ENCODE measurements around the gene CAPN14.

The CAPN14 gene

DNA sequence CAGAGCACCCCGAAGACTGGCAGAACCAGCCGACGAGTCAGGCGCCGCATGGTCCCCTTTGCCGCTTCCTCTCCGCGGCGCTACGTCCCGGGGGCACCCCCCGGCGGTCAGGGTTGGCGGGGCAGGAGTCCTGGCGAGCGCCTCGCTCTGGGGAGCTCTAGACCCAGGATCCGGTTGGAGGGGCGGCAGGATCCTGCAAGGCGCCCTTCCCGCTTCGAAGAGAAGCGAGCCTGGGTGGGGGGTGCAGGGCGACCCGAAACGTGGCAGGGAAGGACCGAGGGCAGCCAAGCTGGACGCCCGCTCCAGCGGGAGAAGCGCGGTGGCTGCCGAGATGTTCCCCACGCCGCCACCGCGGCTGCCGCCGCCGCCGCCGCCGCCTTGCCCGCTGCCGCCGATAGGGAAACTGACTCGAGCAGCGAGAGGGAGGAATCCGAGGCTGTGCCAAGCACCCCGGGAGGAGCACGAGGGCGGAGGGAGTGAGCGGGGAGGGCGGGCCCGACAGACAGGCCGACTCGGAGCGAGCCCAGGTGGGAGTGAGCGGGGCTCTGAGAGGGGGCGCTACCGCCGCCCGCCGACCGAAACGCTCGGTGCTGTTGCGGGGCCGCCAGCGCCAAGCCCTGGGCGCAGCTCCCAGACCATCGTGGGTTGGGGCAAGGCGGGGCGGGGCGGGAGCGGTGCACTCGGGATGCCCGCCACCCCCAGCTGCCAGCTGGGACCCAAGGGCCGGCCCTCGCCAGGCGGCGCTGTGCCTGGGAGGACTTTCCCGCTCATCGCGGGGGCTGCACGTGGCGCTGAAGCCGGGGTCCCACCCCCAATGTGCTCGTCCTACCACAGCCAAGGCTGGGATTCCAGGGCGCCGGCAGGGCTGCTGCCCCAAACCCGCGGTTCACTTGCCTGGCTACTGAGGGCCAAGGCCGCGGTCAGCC lies 79.0 kb downstream of the CAPN14 start, which contains the start of gene GALNT14:
TSS of gene GALNT14 (minus strand) at position 404 of the 926 bp plus-strand sequence. CDS start at position 50, 354 bp downstream.
- peak; percentile 65 for DNase-seq

GRCh38 chr2:31137211-31138036 lies 79.9 kb downstream of the CAPN14 start:
- DNase-seq = peak; percentile 18

DNA sequence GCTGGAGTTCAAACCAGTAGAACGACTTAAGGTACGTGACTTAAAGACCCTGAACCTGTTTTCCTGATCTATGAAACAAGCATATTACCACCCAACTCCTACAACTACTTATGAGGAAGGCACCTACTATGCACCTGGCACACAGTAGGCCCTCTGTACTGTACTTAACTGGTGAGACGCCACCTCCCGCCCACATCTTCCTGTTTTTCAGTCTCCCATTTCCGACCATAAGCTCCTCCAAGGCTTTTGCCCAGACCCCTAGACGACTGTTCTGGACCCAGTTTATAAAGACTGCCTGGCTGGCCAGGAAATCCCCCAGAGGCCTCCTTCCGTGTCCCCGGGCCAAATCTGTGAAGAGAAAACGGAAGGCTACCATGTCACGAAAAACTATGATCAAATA lies 80.6 kb downstream of the CAPN14 start:
- DNase-seq = no peak

GRCh38 chr2:31136000-31136399 lies 81.3 kb downstream of the CAPN14 start:
- DNase-seq = no peak

DNA sequence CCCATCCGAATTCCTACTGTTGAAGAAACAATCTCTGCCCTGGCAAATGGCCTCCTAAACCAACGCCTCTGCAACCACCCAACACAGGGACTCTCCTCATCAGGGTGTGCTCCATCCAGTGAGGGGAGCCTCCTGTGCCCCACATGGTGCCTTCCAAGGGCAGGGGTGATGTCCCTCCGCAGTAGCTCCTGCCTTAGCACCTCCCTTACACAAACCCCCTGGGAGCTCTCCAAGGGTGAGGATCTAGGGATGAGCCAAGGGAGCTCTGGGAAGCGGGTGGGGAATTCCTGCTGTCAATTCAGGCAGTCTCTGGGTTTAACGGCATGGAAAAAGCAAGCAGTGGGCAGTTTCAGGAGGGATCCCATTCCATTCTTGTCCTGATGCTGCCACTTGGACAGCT lies 82.8 kb downstream of the CAPN14 start:
- no peak for DNase-seq

GRCh38 chr2:31132786-31133185 lies 84.5 kb downstream of the CAPN14 start:
- DNase-seq = no peak

GRCh38 chr2:31131871-31132270 lies 85.4 kb downstream of the CAPN14 start:
- no peak for DNase-seq

DNA sequence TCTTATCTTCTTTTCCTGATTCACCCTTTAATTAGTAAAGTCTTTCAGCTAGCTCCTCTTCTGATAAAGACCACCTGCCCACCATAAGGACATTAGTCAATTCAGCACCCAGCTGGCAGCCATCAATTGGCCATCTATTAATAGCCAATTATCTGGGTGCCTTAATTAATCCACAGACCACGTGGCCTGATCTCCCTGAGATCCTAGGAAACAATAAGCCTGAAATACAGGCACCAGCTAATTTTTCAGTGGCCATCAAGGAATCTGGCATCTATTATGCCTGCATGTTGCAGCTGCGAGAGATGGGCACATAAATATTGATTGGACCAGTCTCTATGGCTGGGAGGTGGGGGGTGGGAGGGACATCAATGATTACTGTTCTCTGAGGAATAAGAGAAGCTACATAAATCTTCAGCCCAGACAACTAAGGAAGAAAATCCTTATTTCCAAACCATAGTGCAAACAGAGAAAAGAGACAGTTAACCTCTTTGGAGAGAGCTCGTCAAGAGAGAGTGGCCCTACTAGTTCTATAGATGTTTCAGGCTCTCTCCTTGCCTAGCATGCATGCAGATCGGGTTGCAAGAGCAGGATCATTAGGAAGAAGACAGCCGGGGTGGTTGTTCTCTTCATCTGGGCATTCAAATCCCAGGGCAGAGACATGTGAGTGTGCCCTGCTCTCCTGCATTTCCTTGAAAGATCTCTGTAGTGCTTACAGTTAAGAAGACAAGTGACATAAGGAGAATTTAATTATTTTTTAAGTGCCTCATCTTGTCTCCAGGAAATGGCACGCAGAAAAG lies 87.7 kb downstream of the CAPN14 start:
- DNase-seq = no peak

DNA sequence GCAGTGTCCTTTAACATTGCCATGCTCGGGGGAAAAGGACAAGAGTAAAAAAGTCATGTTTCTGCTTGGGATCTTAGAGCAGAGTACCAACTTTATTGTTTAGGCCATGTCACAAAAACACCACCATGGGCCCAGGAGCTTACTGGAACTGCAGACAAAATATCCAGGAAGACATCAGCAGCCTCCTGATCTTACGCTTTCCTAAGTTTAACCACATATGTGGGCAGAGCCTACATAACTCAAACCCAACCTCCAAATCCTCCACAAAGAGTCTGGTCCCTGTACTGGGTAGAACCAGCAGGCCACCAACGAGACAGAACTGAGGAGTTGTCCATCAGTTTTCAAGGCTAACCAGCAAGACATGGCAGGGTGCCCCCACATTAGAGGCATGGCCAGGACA lies 89.4 kb downstream of the CAPN14 start:
- DNase-seq = no peak

DNA sequence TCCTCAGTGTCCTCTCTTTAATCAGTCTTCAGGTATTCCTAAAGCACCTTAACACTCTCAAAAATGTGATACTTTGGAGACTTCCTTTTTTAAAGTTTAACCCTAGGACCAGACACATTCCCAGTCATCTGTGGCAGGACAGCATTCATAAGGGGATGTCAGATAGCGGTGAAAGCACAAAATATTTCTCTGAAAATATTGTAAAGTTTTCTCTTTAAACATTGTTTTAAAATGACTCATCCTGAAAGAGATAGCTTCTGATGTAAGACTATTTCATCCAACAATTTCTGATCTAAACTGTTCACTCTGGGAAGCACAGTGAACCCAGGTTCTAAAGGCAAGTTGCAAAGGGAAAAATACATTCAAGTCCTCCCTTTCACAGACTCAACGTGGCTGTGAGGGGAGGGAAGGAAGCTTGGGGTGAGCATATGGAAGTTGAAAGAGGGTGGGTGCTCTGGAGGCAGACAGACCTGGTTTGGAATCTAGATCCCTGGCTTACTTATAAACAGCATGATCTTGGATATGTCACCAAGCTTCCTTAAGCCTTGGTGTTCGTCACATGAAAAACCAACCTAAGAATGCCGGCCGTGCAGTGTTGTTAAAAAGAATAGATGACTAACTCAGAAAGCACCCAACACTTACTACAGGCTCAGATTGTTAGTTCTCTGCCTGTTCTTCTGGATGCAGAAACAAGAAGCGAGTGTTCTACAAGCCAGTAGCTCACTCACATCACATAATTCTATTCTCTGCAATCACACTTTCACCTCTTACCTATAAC lies 91.2 kb downstream of the CAPN14 start:
- peak; percentile 38 for DNase-seq

- DNase-seq = no peak
These were observed 92.4 kb downstream of the CAPN14 start for GRCh38 chr2:31124904-31125303.

Measured in EL (cell line).